ENCODE data around the gene DCST1. TPM values are rescaled to one million over a fixed set of nuclear protein-coding genes. Genes with fewer than 3 reads are reported as not detected.

The DCST1 gene
- total and polyA plus RNA-seq, 2 of the 4 experiments (the other 2 are of a cell fraction) = not detected

- Histone ChIP-seq H4K8ac (ENCODE audit: low read depth in 2 of 2, low read length in 2 of 2) (no peak overlapping the region), H4K20me1 (ENCODE audit: insufficient read depth, low read length) (no peaks in the 10 kb centered on the region), H2AFZ (replicated peaks; ENCODE audit: low read length, poor library complexity) (no peak overlapping the region), H4K91ac (ENCODE audit: insufficient read depth, low read depth, low read length) (no peak overlapping the region), H3K56ac (ENCODE audit: extremely low read depth, insufficient read depth, low read length) (no peak overlapping the region), H4K5ac (ENCODE audit: low read depth, low read length) (no peak overlapping the region), H3K9ac (ENCODE audit: low read depth, low read length) (no peak overlapping the region), H3K4me3 (ENCODE audit: insufficient read depth, low read depth, low read length) (no peak overlapping the region), H2BK15ac (ENCODE audit: low read depth, low read length) (no peak overlapping the region), H2BK120ac (ENCODE audit: low read depth, low read length) (no peak overlapping the region), H2AK9ac (replicated peaks; ENCODE audit: low read depth, low read length, poor library complexity) (no peak overlapping the region), H3K9me1 (ENCODE audit: insufficient read depth, low read length) (no peaks in the 10 kb centered on the region), H3K14ac (replicated peaks; ENCODE audit: low read depth, low read length) (no peak overlapping the region), H3K27me3 (ENCODE audit: control insufficient read depth, insufficient read depth, low read length) (peaks cover 22% of the 10 kb centered on the region), H2BK5ac (ENCODE audit: low read depth, low read length, poor library complexity, severe bottlenecking) (no peak overlapping the region), H2AK5ac (ENCODE audit: low read depth, low read length) (no peak overlapping the region), H3K23ac (ENCODE audit: low read depth, low read length) (no peak overlapping the region), H3K4me1 (ENCODE audit: control insufficient read depth, insufficient read depth, low read length) (no peaks in the 10 kb centered on the region), H3K18ac (ENCODE audit: low read depth, low read length) (no peak overlapping the region), H2BK20ac (ENCODE audit: low read depth, low read length) (no peak overlapping the region), H3K4ac (ENCODE audit: low read depth, low read length) (no peak overlapping the region), H3K27ac (ENCODE audit: insufficient read depth, low read length) (no peak overlapping the region), H3K79me1 (ENCODE audit: low read depth in 1 of 2, low read length in 2 of 2) (no peaks in the 10 kb centered on the region), H3K9me3 (ENCODE audit: control insufficient read depth, insufficient read depth, low read length) (peaks cover 2% of the 10 kb centered on the region), H3K4me2 (ENCODE audit: low read depth, low read length) (no peak overlapping the region), H3K36me3 (ENCODE audit: control insufficient read depth, insufficient read depth, low read length) (no peaks in the 10 kb centered on the region)
- TF ChIP-seq MAZ (IDR thresholded peaks at IDR 0.05; ENCODE audit: borderline replicate concordance, low read depth, low read length) = no peak
- no peak for TF ChIP-seq RAD21 (IDR thresholded peaks at IDR 0.05; ENCODE audit: low read length)
- no peak for TF ChIP-seq CHD1 (IDR thresholded peaks at IDR 0.05; ENCODE audit: low read depth, low read length)
- no peak for TF ChIP-seq ELK1 (IDR thresholded peaks at IDR 0.05; ENCODE audit: borderline replicate concordance, low read depth, low read length)
- no peak for TF ChIP-seq USF2 (IDR thresholded peaks at IDR 0.05; ENCODE audit: low read depth, low read length)
- no peak for TF ChIP-seq NFE2L2 (IDR thresholded peaks at IDR 0.05; ENCODE audit: low read depth, low read length)
- no peak for TF ChIP-seq MXI1 (IDR thresholded peaks at IDR 0.05; ENCODE audit: borderline replicate concordance, low read depth, low read length)
- ATAC-seq (ENCODE audit: low read depth) (no peak), DNase-seq (no peak)
- ChIA-PET POLR2A (ENCODE audit: unreplicated experiment) (no interaction called here), CTCF (no interaction called here)
- WGBS, 2 experiments (ENCODE audit: extremely low coverage in 2 of 2, insufficient read length in 1 of 2) = no CpG with 5 or more reads among the region's 7 CpGs
- dilution Hi-C loops (cut with HindIII; ENCODE audit: low sequenced_read_pairs, unreplicated experiment) = no loop called here
- in situ Hi-C loops (cut with MboI; ENCODE audit: low sequenced_read_pairs) = no loop called here
- no TSS peak for BruUV-seq (replicated peaks)
- intact Hi-C loops (cut with micrococcal nuclease) = no loop called here
Observed at GRCh38 chr1:155099331-155099730, 65.7 kb downstream of the DCST1 start.

Other genes with a start within 250 kb of the DCST1 start
- not detected in 2 replicates for gene KCNN3, start 163.5 kb upstream of the DCST1 start, total RNA-seq (2012; rRNA removed)
- 0.02 and 0.07 TPM in 2 replicates for gene KCNN3, start 163.5 kb upstream of the DCST1 start, polyA plus RNA-seq (2012; rRNA removed)
- 7.2 and 9.0 TPM in 2 replicates for gene PMVK, start 97.1 kb upstream of the DCST1 start, total RNA-seq (2012; rRNA removed)
- 28.1 and 31.8 TPM in 2 replicates for gene PMVK, start 97.1 kb upstream of the DCST1 start, polyA plus RNA-seq (2012; rRNA removed)
- 24.2 and 28.3 TPM in 2 replicates for gene PBXIP1, start 77.7 kb upstream of the DCST1 start, total RNA-seq (2012; rRNA removed)
- gene PBXIP1, start 77.7 kb upstream of the DCST1 start, polyA plus RNA-seq (2012; rRNA removed) = 40.5 and 44.2 TPM in 2 replicates
- gene PYGO2, start 72.0 kb upstream of the DCST1 start, total RNA-seq (2012; rRNA removed) = 5.3 and 5.4 TPM in 2 replicates
- 12.3 and 14.8 TPM in 2 replicates for gene PYGO2, start 72.0 kb upstream of the DCST1 start, polyA plus RNA-seq (2012; rRNA removed)
- gene SHC1, start 63.1 kb upstream of the DCST1 start, total RNA-seq (2012; rRNA removed) = 291 and 355 TPM in 2 replicates
- gene SHC1, start 63.1 kb upstream of the DCST1 start, polyA plus RNA-seq (2012; rRNA removed) = 337 and 352 TPM in 2 replicates
- gene CKS1B, start 59.1 kb upstream of the DCST1 start, total RNA-seq (2012; rRNA removed) = 129 and 140 TPM in 2 replicates
- 195 and 272 TPM in 2 replicates for gene CKS1B, start 59.1 kb upstream of the DCST1 start, polyA plus RNA-seq (2012; rRNA removed)
- 19.7 and 26.3 TPM in 2 replicates for gene FLAD1, start 50.5 kb upstream of the DCST1 start, total RNA-seq (2012; rRNA removed)
- 37.3 and 39.9 TPM in 2 replicates for gene FLAD1, start 50.5 kb upstream of the DCST1 start, polyA plus RNA-seq (2012; rRNA removed)
- gene LENEP, start 40.2 kb upstream of the DCST1 start, total RNA-seq (2012; rRNA removed) = not detected in 2 replicates
- not detected in 2 replicates for gene LENEP, start 40.2 kb upstream of the DCST1 start, polyA plus RNA-seq (2012; rRNA removed)
- gene ZBTB7B, start 31.0 kb upstream of the DCST1 start, total RNA-seq (2012; rRNA removed) = 7.2 and 7.7 TPM in 2 replicates
- 17.4 and 22.4 TPM in 2 replicates for gene ZBTB7B, start 31.0 kb upstream of the DCST1 start, polyA plus RNA-seq (2012; rRNA removed)
- gene DCST2, start within 50 bp of the DCST1 start, total RNA-seq (2012; rRNA removed) = not detected in 2 replicates
- gene DCST2, start within 50 bp of the DCST1 start, polyA plus RNA-seq (2012; rRNA removed) = 0.14 and 0.30 TPM in 2 replicates
- gene ADAM15, start 17.5 kb downstream of the DCST1 start, total RNA-seq (2012; rRNA removed) = 25.6 and 29.7 TPM in 2 replicates
- 52.4 and 65.6 TPM in 2 replicates for gene ADAM15, start 17.5 kb downstream of the DCST1 start, polyA plus RNA-seq (2012; rRNA removed)
- gene EFNA4, start 29.9 kb downstream of the DCST1 start, total RNA-seq (2012; rRNA removed) = 3.3 and 3.8 TPM in 2 replicates
- gene EFNA4, start 29.9 kb downstream of the DCST1 start, polyA plus RNA-seq (2012; rRNA removed) = 11.8 and 16.3 TPM in 2 replicates
- gene EFNA3, start 45.0 kb downstream of the DCST1 start, total RNA-seq (2012; rRNA removed) = 0.56 and 0.72 TPM in 2 replicates
- 1.6 TPM in 2 replicates for gene EFNA3, start 45.0 kb downstream of the DCST1 start, polyA plus RNA-seq (2012; rRNA removed)
- gene EFNA1, start 94.1 kb downstream of the DCST1 start, total RNA-seq (2012; rRNA removed) = 0.28 and 0.90 TPM in 2 replicates
- 1.4 and 1.6 TPM in 2 replicates for gene EFNA1, start 94.1 kb downstream of the DCST1 start, polyA plus RNA-seq (2012; rRNA removed)
- 20.6 and 21.1 TPM in 2 replicates for gene SLC50A1, start 102.0 kb downstream of the DCST1 start, total RNA-seq (2012; rRNA removed)
- gene SLC50A1, start 102.0 kb downstream of the DCST1 start, polyA plus RNA-seq (2012; rRNA removed) = 19.5 and 20.8 TPM in 2 replicates
- 29.0 and 30.6 TPM in 2 replicates for gene DPM3, start 106.7 kb downstream of the DCST1 start, total RNA-seq (2012; rRNA removed)
- 129 and 138 TPM in 2 replicates for gene DPM3, start 106.7 kb downstream of the DCST1 start, polyA plus RNA-seq (2012; rRNA removed)
- 76.1 and 76.7 TPM in 2 replicates for gene KRTCAP2, start 139.5 kb downstream of the DCST1 start, total RNA-seq (2012; rRNA removed)
- 189 and 232 TPM in 2 replicates for gene KRTCAP2, start 139.5 kb downstream of the DCST1 start, polyA plus RNA-seq (2012; rRNA removed)
- 2.3 and 2.5 TPM in 2 replicates for gene TRIM46, start 140.0 kb downstream of the DCST1 start, total RNA-seq (2012; rRNA removed)
- 6.2 and 6.9 TPM in 2 replicates for gene TRIM46, start 140.0 kb downstream of the DCST1 start, polyA plus RNA-seq (2012; rRNA removed)
- 13.1 and 15.1 TPM in 2 replicates for gene THBS3, start 174.1 kb downstream of the DCST1 start, total RNA-seq (2012; rRNA removed)
- 28.3 and 30.4 TPM in 2 replicates for gene THBS3, start 174.1 kb downstream of the DCST1 start, polyA plus RNA-seq (2012; rRNA removed)
- 51.4 and 67.2 TPM in 2 replicates for gene MTX1, start 174.9 kb downstream of the DCST1 start, total RNA-seq (2012; rRNA removed)
- 73.7 and 73.9 TPM in 2 replicates for gene MTX1, start 174.9 kb downstream of the DCST1 start, polyA plus RNA-seq (2012; rRNA removed)
- 1.4 TPM in 2 replicates for gene ENTREP3, start 221.7 kb downstream of the DCST1 start, total RNA-seq (2012; rRNA removed)
- gene ENTREP3, start 221.7 kb downstream of the DCST1 start, polyA plus RNA-seq (2012; rRNA removed) = 23.8 and 27.9 TPM in 2 replicates
- gene SCAMP3, start 228.5 kb downstream of the DCST1 start, total RNA-seq (2012; rRNA removed) = 29.2 and 30.5 TPM in 2 replicates
- gene SCAMP3, start 228.5 kb downstream of the DCST1 start, polyA plus RNA-seq (2012; rRNA removed) = 118 and 144 TPM in 2 replicates
- gene CLK2, start 239.7 kb downstream of the DCST1 start, total RNA-seq (2012; rRNA removed) = 19.2 and 19.7 TPM in 2 replicates
- 53.0 and 61.2 TPM in 2 replicates for gene CLK2, start 239.7 kb downstream of the DCST1 start, polyA plus RNA-seq (2012; rRNA removed)
- gene HCN3, start 243.6 kb downstream of the DCST1 start, total RNA-seq (2012; rRNA removed) = 0.36 and 0.83 TPM in 2 replicates
- 2.7 and 2.9 TPM in 2 replicates for gene HCN3, start 243.6 kb downstream of the DCST1 start, polyA plus RNA-seq (2012; rRNA removed)

All from IMR-90 (cell line).